ENCODE data around the gene TRAF2.
"Not testable (repeated sequence)": the region's sequence is repeated elsewhere in the genome, so short reads cannot be mapped to it uniquely, and the experiment has no call there.

The TRAF2 gene

DNA sequence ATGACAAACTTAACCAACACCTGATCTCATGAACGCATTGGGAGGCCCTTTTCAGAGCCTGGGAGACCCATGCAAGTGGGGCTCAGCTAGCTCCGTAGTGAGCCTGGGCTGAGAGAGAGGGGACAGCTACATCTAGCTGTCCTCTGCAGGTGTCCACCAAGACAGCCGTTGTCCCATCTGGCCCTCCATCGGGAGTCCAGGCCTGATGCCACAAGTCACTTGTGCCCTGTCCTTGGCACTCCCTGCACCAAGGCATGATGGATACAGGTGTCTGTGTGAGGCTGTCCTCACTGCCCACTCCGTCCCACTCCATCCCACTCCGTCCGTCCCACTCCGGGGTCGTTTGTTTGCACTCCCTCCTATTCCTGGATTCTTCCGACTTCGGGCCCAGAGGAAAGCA, 17.7 kb upstream of the TRAF2 start:
- no peak overlapping the region for H3K27ac ChIP-seq (ENCODE audit: poor library complexity, severe bottlenecking)
- peaks cover 15% of the 10 kb centered on the region for H3K36me3 ChIP-seq (ENCODE audit: low read depth)
- H3K9me3 ChIP-seq (ENCODE audit: severe bottlenecking), result peaks cover 29% of the 10 kb centered on the region
- no peak for ATAC-seq (ENCODE audit: low read depth)
- H3K4me1 ChIP-seq (ENCODE audit: insufficient read depth, poor library complexity, severe bottlenecking), result peaks cover 3% of the 10 kb centered on the region
- DNase-seq (ENCODE audit: low spot score), result no peak
- H3K27me3 ChIP-seq (ENCODE audit: insufficient read depth, poor library complexity, severe bottlenecking), result no peaks in the 10 kb centered on the region
- no peak overlapping the region for H3K4me3 ChIP-seq (ENCODE audit: severe bottlenecking)
- TF ChIP-seq, protein P1, sequence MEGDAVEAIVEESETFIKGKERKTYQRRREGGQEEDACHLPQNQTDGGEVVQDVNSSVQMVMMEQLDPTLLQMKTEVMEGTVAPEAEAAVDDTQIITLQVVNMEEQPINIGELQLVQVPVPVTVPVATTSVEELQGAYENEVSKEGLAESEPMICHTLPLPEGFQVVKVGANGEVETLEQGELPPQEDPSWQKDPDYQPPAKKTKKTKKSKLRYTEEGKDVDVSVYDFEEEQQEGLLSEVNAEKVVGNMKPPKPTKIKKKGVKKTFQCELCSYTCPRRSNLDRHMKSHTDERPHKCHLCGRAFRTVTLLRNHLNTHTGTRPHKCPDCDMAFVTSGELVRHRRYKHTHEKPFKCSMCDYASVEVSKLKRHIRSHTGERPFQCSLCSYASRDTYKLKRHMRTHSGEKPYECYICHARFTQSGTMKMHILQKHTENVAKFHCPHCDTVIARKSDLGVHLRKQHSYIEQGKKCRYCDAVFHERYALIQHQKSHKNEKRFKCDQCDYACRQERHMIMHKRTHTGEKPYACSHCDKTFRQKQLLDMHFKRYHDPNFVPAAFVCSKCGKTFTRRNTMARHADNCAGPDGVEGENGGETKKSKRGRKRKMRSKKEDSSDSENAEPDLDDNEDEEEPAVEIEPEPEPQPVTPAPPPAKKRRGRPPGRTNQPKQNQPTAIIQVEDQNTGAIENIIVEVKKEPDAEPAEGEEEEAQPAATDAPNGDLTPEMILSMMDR (IDR thresholded peaks at IDR 0.05; ENCODE audit: poor library complexity, severe bottlenecking), result no peak

DNA sequence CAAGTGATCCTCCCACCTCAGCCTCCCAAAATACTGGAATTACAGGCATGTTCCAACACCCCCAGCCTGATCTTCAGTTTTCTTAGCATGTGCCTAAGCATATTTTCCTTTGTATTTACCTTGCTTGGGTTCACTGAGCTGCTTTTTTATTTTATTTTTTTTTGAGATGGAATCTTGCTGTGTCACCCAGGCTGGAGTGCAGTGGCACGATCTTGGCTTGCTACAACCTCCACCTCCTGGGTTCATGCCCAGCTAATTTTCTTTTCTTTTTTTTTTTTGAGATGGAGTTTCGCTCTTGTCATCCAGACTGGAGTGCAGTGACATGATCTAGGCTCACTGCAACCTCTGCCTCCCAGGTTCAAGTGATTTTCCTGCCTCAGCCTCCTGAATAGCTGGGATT, 16.7 kb upstream of the TRAF2 start:
- H3K4me3 ChIP-seq (ENCODE audit: severe bottlenecking); H3K4me1 ChIP-seq (ENCODE audit: insufficient read depth, poor library complexity, severe bottlenecking); H3K27me3 ChIP-seq (ENCODE audit: insufficient read depth, poor library complexity, severe bottlenecking); H3K36me3 ChIP-seq (ENCODE audit: low read depth); DNase-seq (ENCODE audit: low spot score); ATAC-seq (ENCODE audit: low read depth); H3K27ac ChIP-seq (ENCODE audit: poor library complexity, severe bottlenecking): not testable (repeated sequence)
- peaks cover 29% of the 10 kb centered on the region for H3K9me3 ChIP-seq (ENCODE audit: severe bottlenecking)

DNA sequence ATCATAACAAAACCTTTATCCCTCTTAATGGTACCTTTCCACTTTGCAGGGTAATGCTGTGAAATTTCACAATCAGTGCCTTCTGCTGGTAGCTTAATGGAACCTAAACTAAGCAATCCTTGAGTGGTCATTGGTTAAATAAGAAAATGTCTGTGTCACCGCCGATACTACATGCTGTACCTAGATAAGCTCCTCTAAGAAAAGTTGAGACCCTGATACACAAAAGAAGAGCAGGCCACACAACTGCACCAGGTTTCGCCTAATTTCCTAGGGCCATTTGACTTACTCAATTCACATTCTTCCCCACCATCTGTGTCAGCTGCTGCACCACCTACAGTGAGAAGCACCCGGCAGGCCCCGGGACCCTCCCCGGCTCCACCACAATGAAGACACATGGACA, 11.2 kb upstream of the TRAF2 start:
- no peak for ATAC-seq (ENCODE audit: low read depth)

DNA sequence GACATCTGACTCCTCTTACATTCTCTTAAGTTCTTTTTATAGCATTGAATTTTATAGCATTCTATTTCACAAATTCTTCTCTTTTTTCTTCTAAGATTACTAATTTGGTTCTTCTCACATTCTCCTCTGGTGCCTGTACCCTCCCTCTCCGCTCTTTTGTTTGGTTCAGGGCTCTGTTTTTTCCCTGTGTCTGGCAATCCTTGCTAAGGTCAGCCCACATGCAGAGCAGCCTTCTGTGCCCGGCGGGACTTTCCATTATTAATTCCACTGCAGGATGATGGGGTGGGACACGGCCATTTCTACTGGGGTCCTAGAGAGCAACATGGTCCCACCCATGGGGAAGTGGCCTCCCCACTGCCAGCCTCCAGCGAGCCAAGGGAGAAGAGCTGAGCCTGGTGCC, 9.8 kb upstream of the TRAF2 start:
- no peak for ATAC-seq (ENCODE audit: low read depth)
- DNase-seq (ENCODE audit: low spot score), result no peak
- no peak overlapping the region for H3K27ac ChIP-seq (ENCODE audit: poor library complexity, severe bottlenecking)
- no peaks in the 10 kb centered on the region for H3K4me1 ChIP-seq (ENCODE audit: insufficient read depth, poor library complexity, severe bottlenecking)
- H3K4me3 ChIP-seq (ENCODE audit: severe bottlenecking), result no peak overlapping the region
- no peaks in the 10 kb centered on the region for H3K36me3 ChIP-seq (ENCODE audit: low read depth)
- H3K27me3 ChIP-seq (ENCODE audit: insufficient read depth, poor library complexity, severe bottlenecking), result no peaks in the 10 kb centered on the region
- TF ChIP-seq, protein P1 (IDR thresholded peaks at IDR 0.05; ENCODE audit: poor library complexity, severe bottlenecking), result no peak
- H3K9me3 ChIP-seq (ENCODE audit: severe bottlenecking), result peaks cover 15% of the 10 kb centered on the region

More for the DNA sequence above, 11.2 kb upstream of the TRAF2 start:
- no peaks in the 10 kb centered on the region for H3K4me1 ChIP-seq (ENCODE audit: insufficient read depth, poor library complexity, severe bottlenecking)
- TF ChIP-seq, protein P1 (IDR thresholded peaks at IDR 0.05; ENCODE audit: poor library complexity, severe bottlenecking), result no peak
- no peak overlapping the region for H3K27ac ChIP-seq (ENCODE audit: poor library complexity, severe bottlenecking)
- H3K4me3 ChIP-seq (ENCODE audit: severe bottlenecking), result no peak overlapping the region
- peaks cover 22% of the 10 kb centered on the region for H3K9me3 ChIP-seq (ENCODE audit: severe bottlenecking)
- no peak for DNase-seq (ENCODE audit: low spot score)
- no peaks in the 10 kb centered on the region for H3K36me3 ChIP-seq (ENCODE audit: low read depth)
- H3K27me3 ChIP-seq (ENCODE audit: insufficient read depth, poor library complexity, severe bottlenecking), result no peaks in the 10 kb centered on the region

DNA sequence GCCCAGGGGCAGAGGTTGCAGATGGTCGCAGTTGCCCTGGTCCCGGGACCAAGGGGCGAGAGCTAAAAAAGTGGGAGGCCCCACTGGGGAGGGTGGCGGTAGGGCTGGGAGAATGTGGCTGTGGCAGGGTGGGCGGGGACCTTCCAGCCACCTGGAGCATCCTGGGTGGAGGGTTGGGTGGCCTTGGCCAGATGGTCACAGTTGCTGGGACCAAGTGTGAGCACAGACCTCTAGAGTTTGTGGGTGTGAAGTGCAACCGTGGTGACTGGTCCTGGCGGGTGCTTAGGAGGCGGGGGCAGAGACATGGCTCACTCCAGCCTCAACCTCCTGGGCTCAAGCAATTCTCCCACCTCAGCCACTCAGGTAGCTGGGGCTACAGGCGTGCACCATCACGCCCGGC, 5.7 kb upstream of the TRAF2 start:
- H3K9me3 ChIP-seq (ENCODE audit: severe bottlenecking), result no peaks in the 10 kb centered on the region
- peaks cover 5% of the 10 kb centered on the region; the same call in 1 of the 2 replicates for H3K36me3 ChIP-seq (ENCODE audit: low read depth)
- DNase-seq (ENCODE audit: low spot score) (no peak), ATAC-seq (ENCODE audit: low read depth) (no peak)
- H3K27ac ChIP-seq (ENCODE audit: poor library complexity, severe bottlenecking), result no peak overlapping the region
- no peaks in the 10 kb centered on the region for H3K27me3 ChIP-seq (ENCODE audit: insufficient read depth, poor library complexity, severe bottlenecking)
- TF ChIP-seq, protein P1 (IDR thresholded peaks at IDR 0.05; ENCODE audit: poor library complexity, severe bottlenecking), result no peak
- H3K4me1 ChIP-seq (ENCODE audit: insufficient read depth, poor library complexity, severe bottlenecking), result no peaks in the 10 kb centered on the region
- H3K4me3 ChIP-seq (ENCODE audit: severe bottlenecking), result no peak overlapping the region

Data from RWPE2 (cell line).